Measurements from ENCODE around the gene NEK6. TPM values are rescaled to one million over a fixed set of nuclear protein-coding genes. Genes with fewer than 3 reads are reported as not detected.

The NEK6 gene
- total and polyA plus RNA-seq, 9 of the 15 experiments (the other 6 are each of a cell fraction or from before 2014, with no cell fraction given) = 3.1 to 19.0 (median 8.4) TPM

GRCh38 chr9:124388275-124389048 is 130.7 kb downstream of the NEK6 start:
- Histone ChIP-seq H3K4me2 (ENCODE audit: insufficient read depth, low read length) (peak overlapping the region; percentile 46), H2AFZ (ENCODE audit: low read depth, low read length) (no peak overlapping the region)
- no peak for TF ChIP-seq EZH2 (IDR thresholded peaks at IDR 0.05; ENCODE audit: borderline replicate concordance, low read depth, low read length)
- TF ChIP-seq ELF1 (tag; IDR thresholded peaks at IDR 0.05) = no peak
- no peak for TF ChIP-seq PCBP1 (IDR thresholded peaks at IDR 0.05; ENCODE audit: low read depth, low read length, poor library complexity, severe bottlenecking)
- no peak for TF ChIP-seq ZBTB8A (IDR thresholded peaks at IDR 0.05; ENCODE audit: partially characterized antibody)
- TF ChIP-seq TCF7 (IDR thresholded peaks at IDR 0.05; ENCODE audit: borderline replicate concordance) = no peak
- peak; percentile 58 for TF ChIP-seq MEIS2 (IDR thresholded peaks at IDR 0.05; ENCODE audit: partially characterized antibody)
- 0 out of 2 replicates have a peak, but pooled peaks have one; percentile 12 for TF ChIP-seq RAD51 (IDR thresholded peaks at IDR 0.05; ENCODE audit: borderline replicate concordance, low read depth)
- TF ChIP-seq MBD2 (IDR thresholded peaks at IDR 0.05; ENCODE audit: borderline replicate concordance, low read depth) = no peak
- TF ChIP-seq ATF7 (IDR thresholded peaks at IDR 0.05) = no peak
- TF ChIP-seq ZFX (CRISPR knock-in tag; IDR thresholded peaks at IDR 0.05) = no peak
- no peak for TF ChIP-seq ZKSCAN8 (CRISPR knock-in tag; IDR thresholded peaks at IDR 0.05)
- no peak for TF ChIP-seq ZNF318 (IDR thresholded peaks at IDR 0.05; ENCODE audit: borderline replicate concordance in 1 of 2, low read depth in 1 of 2)
- TF ChIP-seq NFIC (IDR thresholded peaks at IDR 0.05) = peak; percentile 13; the same call in 1 of the 2 replicates
- TF ChIP-seq GATAD2B (IDR thresholded peaks at IDR 0.05; ENCODE audit: borderline replicate concordance) = no peak

More at GRCh38 chr9:124388275-124389048, 130.7 kb downstream of the NEK6 start:
- peaks cover 32 to 73% of the 10 kb centered on the region in 2 experiments for H3K4me1 ChIP-seq (replicated peaks in 1 of 2; ENCODE audit: control insufficient read depth in 2 of 2, insufficient read depth in 2 of 2, low read length in 2 of 2)
- H3K27ac ChIP-seq (ENCODE audit: extremely low read depth, low read depth, low read length) = peak overlapping the region; percentile 69
- no TSS peak for BruUV-seq (replicated peaks)
- no peaks in the 10 kb centered on the region for H3K9me1 ChIP-seq (ENCODE audit: control insufficient read depth, insufficient read depth, low read length)
- peaks cover 100% of the 10 kb centered on the region for H3K79me2 ChIP-seq (ENCODE audit: control insufficient read depth, insufficient read depth, low read length)
- DNase-seq (ENCODE audit: extremely low read depth in 1 of 4, low spot score in 3 of 4) (peak; percentile 42 to 82 (median 62)), ATAC-seq (peak; percentile 62), FAIRE-seq (peak; percentile 82)
- no peaks in the 10 kb centered on the region for H3K27me3 ChIP-seq (ENCODE audit: control insufficient read depth in 2 of 2, insufficient read depth in 2 of 2, low read length in 2 of 2)
- H3K4me3 ChIP-seq = no peak overlapping the region
- intact Hi-C loops (cut with micrococcal nuclease) (loop anchor here (5.0 kb wide), 1 partner anchor 256 kb away; no protein-coding TSS in a partner anchor), in situ Hi-C loops (cut with MboI) (no loop called here)
- no peaks in the 10 kb centered on the region for H3K9me3 ChIP-seq (replicated peaks; ENCODE audit: control insufficient read depth, insufficient read depth, low read depth, low read length)
- peak overlapping the region; percentile 19 to 22; a peak in 3 of 4 replicates for H3K9ac ChIP-seq (ENCODE audit: insufficient read depth in 1 of 2, low read depth in 2 of 2, low read length in 2 of 2)
- peaks cover 15% of the 10 kb centered on the region; the same call in 1 of the 2 replicates for H4K20me1 ChIP-seq (replicated peaks; ENCODE audit: control insufficient read depth, insufficient read depth, low read length)
- peaks cover 42% of the 10 kb centered on the region for H3K36me3 ChIP-seq (ENCODE audit: control insufficient read depth, insufficient read depth, low read length)
- POLR2A ChIA-PET = interaction anchor here (0.5 to 2.7 kb wide), 7 partner anchors 10 to 966 kb away, joined by 3 to 11 read pairs (median 3); no protein-coding TSS in a partner anchor
- CTCF ChIA-PET (ENCODE audit: low intra/inter-chr PET ratio) = interaction anchor here (2.3 kb wide), 1 partner anchor 261 kb away, joined by 6 read pairs; no protein-coding TSS in a partner anchor
- 40% methylated on average over 12 of the region's 12 CpGs for WGBS (ENCODE audit: insufficient coverage, low coverage, missing lambda C conversion rate)

Measured in K562 (cell line).